ENCODE results near the gene CDH26. TPM values are rescaled to one million over a fixed set of nuclear protein-coding genes. Genes with fewer than 3 reads are reported as not detected.
A peak's percentile ranks its signal among the peaks of the same experiment; 100 is the strongest.

CDH26 gene
- polyA plus RNA-seq, 1 donor = 1.6 TPM

GRCh38 chr20:59985164-59985563 is 26.9 kb downstream of the CDH26 start:
- DNase-seq = no peak

- DNase-seq = no peak
Observed at GRCh38 chr20:59985864-59986263, 27.6 kb downstream of the CDH26 start.

- no peak for DNase-seq
Observed at GRCh38 chr20:59987135-59987534, 28.9 kb downstream of the CDH26 start.

- DNase-seq = no peak
Observed at GRCh38 chr20:59988141-59988540, 29.9 kb downstream of the CDH26 start.

- DNase-seq = no peak
Observed at GRCh38 chr20:59992526-59993084, 34.4 kb downstream of the CDH26 start.

- DNase-seq = no peak
Observed at GRCh38 chr20:59993736-59994430, 35.7 kb downstream of the CDH26 start.

GRCh38 chr20:59994697-59995122 is 36.5 kb downstream of the CDH26 start:
- no peak for DNase-seq

GRCh38 chr20:59996108-59996507 is 37.9 kb downstream of the CDH26 start:
- no peak for DNase-seq

GRCh38 chr20:59997896-59998295 is 39.7 kb downstream of the CDH26 start:
- peak; percentile 55 for DNase-seq

GRCh38 chr20:59999502-59999901 is 41.3 kb downstream of the CDH26 start:
- DNase-seq = no peak

GRCh38 chr20:60000271-60001042 is 42.2 kb downstream of the CDH26 start:
- peak; percentile 70 for DNase-seq

- DNase-seq = no peak
Observed at GRCh38 chr20:60001108-60001507, 42.9 kb downstream of the CDH26 start.

- no peak for DNase-seq
Observed at GRCh38 chr20:60003776-60004175, 45.6 kb downstream of the CDH26 start.

GRCh38 chr20:60006261-60006660 is 48.0 kb downstream of the CDH26 start:
- no peak for DNase-seq

GRCh38 chr20:60007464-60007863 is 49.2 kb downstream of the CDH26 start:
- no peak for DNase-seq

- no peak for DNase-seq
Observed at GRCh38 chr20:60008130-60008808, 50.0 kb downstream of the CDH26 start.

- DNase-seq = no peak
Observed at GRCh38 chr20:60009318-60009717, 51.1 kb downstream of the CDH26 start.

- no peak for DNase-seq
Observed at GRCh38 chr20:60009826-60010616, 51.8 kb downstream of the CDH26 start.

- no peak for DNase-seq
Observed at GRCh38 chr20:60010689-60011458, 52.7 kb downstream of the CDH26 start.

GRCh38 chr20:60011512-60012507 is 53.6 kb downstream of the CDH26 start:
- no peak for DNase-seq
